ENCODE data around the gene WASF3.

DNA sequence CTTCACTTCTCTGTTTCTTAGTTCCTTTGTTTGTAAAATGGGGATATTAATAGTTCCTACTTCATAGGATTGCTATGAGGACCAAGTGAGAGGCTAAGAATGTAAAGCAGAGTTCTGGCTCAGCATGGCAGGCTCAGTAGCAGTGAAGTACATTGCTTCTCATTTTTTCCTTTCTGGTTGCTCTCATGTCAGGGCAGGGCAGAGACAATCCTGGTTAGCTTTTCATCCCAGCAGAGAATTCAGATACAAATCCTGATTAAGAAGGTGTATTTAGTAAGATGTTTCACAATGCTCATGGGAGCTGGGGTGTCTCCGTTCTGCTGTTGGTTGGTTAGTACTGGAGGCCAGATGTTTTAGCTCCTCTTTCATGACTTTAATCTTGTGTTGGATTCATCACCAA, 42.9 kb downstream of the WASF3 start:
- TF ChIP-seq CTCF (conservative IDR thresholded peaks at IDR 0.05) (no peak), EZH2 (IDR thresholded peaks at IDR 0.05; ENCODE audit: low read depth) (no peak)
